HG02763 (cell line): ENCODE results near the gene FCHO2.
"Not testable (repeated sequence)": the region's sequence is repeated elsewhere in the genome, so short reads cannot be mapped to it uniquely, and the experiment has no call there.

Source experiments
- ATAC-seq: cut with Tn5 transposase; IDR thresholded peaks from one replicate; pipeline ENCODE4 v1.9.1; 2021; ENCODE audit warnings: mild to moderate bottlenecking, moderate library complexity; ENCODE audit not compliant: unreplicated experiment

The FCHO2 gene

GRCh38 chr5:72956324-72957140 is 691 bp downstream of the FCHO2 start:
- ATAC-seq = peak; percentile 30

DNA sequence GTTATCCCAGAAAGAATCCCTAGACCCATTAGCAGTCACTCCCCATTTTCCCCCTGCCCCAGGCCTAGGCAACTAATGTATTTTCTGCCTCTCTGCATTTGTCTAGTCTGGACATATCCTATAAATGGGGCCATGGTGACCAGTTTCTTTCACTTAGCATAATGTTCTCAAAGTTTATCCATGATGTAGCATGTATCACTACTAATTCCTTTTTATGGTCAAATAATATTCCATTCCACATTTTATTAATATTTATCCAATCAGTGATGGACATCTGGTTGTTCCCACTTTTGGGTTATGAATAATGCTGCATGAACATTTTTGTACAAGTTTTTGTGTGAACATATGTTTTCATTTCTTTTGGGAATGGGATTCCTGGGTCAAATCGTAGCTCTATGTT is 1.5 kb downstream of the FCHO2 start:
- no peak for ATAC-seq

DNA sequence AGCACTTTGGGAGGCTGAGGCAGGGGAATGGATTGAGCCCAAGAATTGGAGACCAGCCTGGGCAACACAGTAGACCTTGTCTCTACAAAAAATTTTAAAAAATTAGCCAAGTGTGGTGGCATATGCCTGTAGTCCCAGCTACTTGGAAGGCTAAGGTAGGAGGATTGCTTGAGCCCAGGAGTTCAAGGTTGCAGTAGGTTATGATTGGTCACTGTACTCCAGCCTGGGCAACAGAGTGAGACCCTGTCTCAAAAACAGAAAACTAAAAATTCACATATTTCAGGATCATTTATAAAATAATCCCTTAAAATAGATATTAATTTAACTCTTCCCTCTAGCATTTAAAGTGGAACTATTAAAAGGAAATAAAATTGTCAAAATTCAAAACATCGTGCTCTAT is 3.4 kb downstream of the FCHO2 start:
- no peak for ATAC-seq

DNA sequence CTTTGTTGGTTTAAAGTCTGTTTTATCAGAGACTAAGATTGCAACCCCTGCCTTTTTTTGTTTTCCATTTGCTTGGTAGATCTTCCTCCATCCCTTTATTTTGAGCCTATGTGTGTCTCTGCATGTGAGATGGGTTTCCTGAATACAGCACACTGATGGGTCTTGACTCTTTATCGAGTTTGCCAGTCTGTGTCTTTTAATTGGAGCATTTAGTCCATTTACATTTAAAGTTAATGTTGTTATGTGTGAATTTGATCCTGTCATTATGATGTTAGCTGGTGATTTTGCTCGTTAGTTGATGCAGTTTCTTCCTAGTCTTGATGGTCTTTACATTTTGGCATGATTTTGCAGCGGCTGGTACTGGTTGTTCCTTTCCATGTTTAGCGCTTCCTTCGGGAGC is 18.6 kb downstream of the FCHO2 start:
- not testable (repeated sequence) for ATAC-seq

GRCh38 chr5:72976810-72977209 is 21.0 kb downstream of the FCHO2 start:
- not testable (repeated sequence) for ATAC-seq

DNA sequence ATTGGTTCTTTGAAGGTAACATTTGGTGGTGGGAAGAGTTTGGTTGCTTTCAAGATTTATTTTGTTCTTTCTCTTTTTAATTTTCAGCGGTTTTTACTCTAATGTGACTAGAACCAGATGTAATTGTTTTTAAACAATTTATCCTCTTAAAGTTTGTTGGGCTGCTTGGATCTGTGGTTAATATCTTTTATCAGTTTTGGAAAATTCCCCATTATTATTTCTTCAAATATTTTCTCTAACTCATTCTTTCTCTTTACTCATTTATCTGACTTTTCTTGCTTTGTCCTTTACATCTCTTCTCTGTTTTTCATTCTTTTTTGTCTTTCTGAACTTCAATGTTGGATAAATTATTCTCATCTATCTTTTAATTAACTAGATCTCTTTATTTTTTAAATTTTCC is 29.9 kb downstream of the FCHO2 start:
- ATAC-seq = no peak

GRCh38 chr5:72988769-72989168 is 32.9 kb downstream of the FCHO2 start:
- ATAC-seq = no peak

GRCh38 chr5:72991394-72991793 is 35.6 kb downstream of the FCHO2 start:
- ATAC-seq = no peak

DNA sequence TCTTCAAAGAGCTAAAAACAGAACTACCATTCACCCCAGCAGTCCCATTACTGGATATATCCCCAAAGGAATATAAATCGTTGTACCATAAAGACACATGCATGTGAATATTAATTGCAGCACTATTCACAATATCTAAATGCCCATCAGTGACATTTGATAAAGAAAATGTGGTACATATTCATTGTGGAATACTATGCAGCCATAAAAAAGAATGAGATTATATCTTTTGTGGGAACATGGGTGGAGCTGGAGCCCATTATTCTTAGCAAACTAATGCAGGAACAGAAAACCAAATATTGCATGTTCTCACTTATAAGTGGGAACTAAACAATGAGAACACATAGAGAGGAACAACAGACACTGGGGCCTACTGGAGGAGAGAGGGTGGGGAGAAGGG is 38.7 kb downstream of the FCHO2 start:
- ATAC-seq = no peak

DNA sequence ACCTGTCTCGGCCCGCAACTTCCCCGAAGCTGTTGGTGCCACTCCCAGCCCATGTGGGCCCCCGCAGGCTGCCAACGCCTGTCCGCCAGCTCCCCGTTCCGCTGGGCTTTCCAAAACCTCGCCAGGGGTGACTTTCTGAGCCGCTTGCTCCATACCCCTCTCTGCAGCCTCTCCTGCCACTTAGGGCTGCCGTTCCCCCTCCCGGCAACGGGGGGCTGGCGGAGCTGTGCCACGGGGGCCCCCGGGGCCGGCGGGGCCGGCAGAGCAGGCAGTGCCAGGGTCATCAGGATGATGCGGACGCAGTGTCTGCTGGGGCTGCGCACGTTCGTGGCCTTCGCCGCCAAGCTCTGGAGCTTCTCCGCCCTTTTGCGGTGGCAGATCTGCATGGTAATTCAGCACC is 40.8 kb downstream of the FCHO2 start:
- no peak for ATAC-seq

DNA sequence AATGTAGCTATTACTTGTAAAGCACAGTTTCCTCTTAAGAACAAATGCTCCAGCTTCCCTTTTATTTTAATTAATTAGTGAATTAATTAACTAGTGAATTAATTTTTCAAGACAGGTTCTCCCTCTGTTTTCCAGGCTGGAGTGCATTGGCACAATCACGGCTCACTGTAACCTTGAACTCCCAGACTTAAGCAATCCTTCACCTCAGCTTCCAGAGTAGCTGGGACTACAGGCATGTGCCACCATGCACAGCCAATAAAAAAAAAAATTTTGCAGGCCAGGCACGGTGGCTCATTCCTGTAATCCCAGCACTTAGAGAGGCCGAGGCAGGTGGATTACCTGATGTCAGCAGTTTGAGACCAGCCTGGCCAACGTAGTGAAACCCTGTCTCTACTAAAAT is 44.1 kb downstream of the FCHO2 start:
- no peak for ATAC-seq

- no peak for ATAC-seq
Measured at GRCh38 chr5:73005886-73006285, 50.0 kb downstream of the FCHO2 start.

DNA sequence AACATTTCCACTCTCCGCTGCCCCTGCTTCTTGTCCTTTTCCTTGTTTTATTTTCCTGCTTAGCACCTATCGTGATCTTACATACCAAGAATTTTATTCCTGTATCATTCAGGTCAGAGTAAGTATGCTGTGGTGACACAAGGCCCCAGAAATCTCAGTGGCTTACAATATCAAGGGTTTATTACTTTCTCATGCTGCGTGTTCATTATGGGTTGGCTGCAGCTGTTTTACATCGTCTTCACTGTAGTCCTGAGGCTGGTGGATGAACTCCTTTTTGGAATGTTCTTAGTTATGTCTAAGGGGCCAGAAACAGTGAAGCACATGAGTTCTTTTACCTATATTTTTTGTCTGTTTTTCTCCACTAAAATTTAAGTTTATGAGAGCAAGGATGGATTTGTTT is 51.2 kb downstream of the FCHO2 start:
- ATAC-seq = no peak

DNA sequence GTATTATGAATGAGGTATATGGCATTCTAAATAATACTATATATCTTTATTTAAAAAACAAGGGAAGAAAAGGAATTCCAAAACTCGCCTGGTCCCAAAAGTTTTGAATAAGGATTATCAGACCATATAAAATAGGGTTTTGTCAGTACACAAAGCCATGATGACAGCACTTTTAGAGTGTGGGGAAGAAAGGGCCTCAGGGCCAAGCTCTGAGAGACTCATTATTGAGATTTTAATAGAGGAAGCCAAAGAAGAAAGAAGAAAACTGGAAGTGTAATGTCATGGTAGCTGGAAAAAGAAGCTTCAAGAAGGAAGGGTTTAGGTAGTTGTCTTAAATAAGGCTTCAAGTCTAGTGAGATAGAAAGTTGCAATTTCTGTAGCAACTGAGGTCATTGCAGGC is 53.0 kb downstream of the FCHO2 start:
- no peak for ATAC-seq

GRCh38 chr5:73011612-73012011 is 55.8 kb downstream of the FCHO2 start:
- ATAC-seq = not testable (repeated sequence)

- ATAC-seq = no peak
Measured at GRCh38 chr5:73018892-73019291, 63.1 kb downstream of the FCHO2 start.

DNA sequence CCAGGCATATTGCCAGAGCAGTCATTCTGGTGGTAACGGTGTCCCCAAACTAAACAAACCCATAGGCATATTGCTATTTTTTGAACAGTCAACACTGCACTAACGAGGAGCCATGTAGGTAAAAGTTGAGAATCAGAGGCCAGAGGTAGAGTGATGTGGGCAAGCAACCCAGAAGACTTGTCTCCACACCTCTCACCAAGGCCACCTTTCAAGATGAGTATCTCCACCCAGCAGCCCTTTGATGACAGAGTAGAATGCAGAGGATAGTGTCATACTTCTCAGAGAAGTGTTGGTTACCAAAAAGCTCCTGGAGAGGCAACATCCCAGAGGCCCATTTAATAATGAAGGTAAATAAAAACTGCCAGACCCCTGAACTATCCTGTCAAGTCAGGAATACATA is 63.9 kb downstream of the FCHO2 start:
- ATAC-seq = no peak

- no peak for ATAC-seq
Measured at GRCh38 chr5:73022471-73023169, 66.8 kb downstream of the FCHO2 start.

GRCh38 chr5:73024946-73025544 is 69.2 kb downstream of the FCHO2 start:
- ATAC-seq = not testable (repeated sequence)

DNA sequence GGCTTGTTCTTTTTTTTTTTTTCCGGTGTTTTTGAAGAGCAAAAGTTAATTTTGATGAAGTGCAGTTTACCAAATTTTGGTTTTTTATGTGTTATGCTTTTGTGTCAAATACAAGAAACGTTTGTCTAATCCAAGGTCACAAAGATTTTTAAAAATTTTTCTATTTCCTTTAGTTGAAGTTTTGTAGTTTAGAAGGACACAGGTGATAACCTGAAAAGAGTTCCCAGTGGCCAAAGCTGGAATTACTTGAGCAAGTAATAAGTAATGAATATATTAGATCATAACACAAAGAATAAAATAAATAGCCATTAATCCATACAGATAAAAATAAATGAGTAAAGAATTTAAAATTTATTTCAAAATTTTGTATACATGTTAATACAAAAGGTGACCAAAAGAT is 71.5 kb downstream of the FCHO2 start:
- no peak for ATAC-seq

GRCh38 chr5:73027816-73028215 is 72.0 kb downstream of the FCHO2 start:
- no peak for ATAC-seq

DNA sequence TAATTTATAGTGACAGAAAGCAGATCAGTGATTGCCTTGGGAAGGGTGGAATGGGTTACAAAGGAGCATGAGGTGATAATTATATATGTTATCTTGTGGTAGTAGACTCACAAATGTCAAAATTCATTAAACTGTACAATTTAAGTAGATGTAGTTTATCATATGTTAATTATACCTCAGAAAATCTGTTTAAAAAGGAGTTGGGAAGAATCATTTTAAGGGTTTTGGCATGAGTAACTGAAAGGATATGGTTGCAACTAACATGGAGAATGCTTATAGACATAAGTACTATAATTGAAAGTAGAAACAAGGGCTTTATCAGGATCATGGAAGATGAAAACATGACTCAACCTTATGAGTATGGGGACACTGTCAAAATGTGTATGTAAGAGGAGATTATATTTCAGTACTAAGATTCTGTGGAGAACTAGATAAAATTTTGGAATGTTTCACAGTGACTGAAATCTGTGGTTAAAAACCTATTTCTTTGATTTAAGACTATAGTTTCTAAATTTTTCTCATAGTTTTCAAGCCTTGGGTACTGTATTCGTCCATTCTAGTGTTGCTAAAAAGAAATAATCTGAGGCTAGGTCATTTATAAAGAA is 73.3 kb downstream of the FCHO2 start:
- no peak for ATAC-seq
